Vagina (tissue), 2 donors: ENCODE results near the gene EGFLAM.

Experiments
- CTCF ChIP-seq, 3 experiments: fragments of 450-650 bp in 2 of 3; fragments of 200-600 bp in 1 of 3; sonication (generic) in 1 of 3; IDR thresholded peaks; one replicate each; pipeline ENCODE4 v1.5.1; 2017 to 2019; ENCODE audit warnings: antibody characterized with exemption in 3 of 3, mild to moderate bottlenecking in 2 of 3, moderate library complexity in 2 of 3
- POLR2A ChIP-seq, 2 donors: fragments of 450-650 bp; IDR thresholded peaks; one replicate each; pipeline ENCODE4 v1.6.1; 2017; ENCODE audit warnings: antibody characterized with exemption in 2 of 2, mild to moderate bottlenecking in 2 of 2, moderate library complexity in 2 of 2
- POLR2AphosphoS5 ChIP-seq, 2 donors: sonication (generic); formaldehyde crosslinking; IDR thresholded peaks; one replicate each; pipeline ENCODE4 v1.9.0; 2017; ENCODE audit warnings: antibody characterized with exemption in 2 of 2, mild to moderate bottlenecking in 2 of 2, low read depth in 1 of 2; ENCODE audit not compliant: insufficient read depth in 1 of 2

- TF ChIP-seq CTCF (IDR thresholded peaks at IDR 0.05) (no peak), POLR2AphosphoS5 (IDR thresholded peaks at IDR 0.05; ENCODE audit: insufficient read depth in 1 of 2, low read depth in 1 of 2) (no peak), POLR2A (IDR thresholded peaks at IDR 0.05) (no peak)
These were observed 106.5 kb downstream of the EGFLAM start for GRCh38 chr5:38364825-38365224.
